GM19240 (cell line): ENCODE results near the gene RAB3A.

Source experiments
- DNase-seq: peaks from one replicate; pipeline ENCODE4 v3.0.0; 2011; ENCODE audit warnings: low spot score; ENCODE audit not compliant: insufficient read length

The RAB3A gene, protein sequence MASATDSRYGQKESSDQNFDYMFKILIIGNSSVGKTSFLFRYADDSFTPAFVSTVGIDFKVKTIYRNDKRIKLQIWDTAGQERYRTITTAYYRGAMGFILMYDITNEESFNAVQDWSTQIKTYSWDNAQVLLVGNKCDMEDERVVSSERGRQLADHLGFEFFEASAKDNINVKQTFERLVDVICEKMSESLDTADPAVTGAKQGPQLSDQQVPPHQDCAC

DNA sequence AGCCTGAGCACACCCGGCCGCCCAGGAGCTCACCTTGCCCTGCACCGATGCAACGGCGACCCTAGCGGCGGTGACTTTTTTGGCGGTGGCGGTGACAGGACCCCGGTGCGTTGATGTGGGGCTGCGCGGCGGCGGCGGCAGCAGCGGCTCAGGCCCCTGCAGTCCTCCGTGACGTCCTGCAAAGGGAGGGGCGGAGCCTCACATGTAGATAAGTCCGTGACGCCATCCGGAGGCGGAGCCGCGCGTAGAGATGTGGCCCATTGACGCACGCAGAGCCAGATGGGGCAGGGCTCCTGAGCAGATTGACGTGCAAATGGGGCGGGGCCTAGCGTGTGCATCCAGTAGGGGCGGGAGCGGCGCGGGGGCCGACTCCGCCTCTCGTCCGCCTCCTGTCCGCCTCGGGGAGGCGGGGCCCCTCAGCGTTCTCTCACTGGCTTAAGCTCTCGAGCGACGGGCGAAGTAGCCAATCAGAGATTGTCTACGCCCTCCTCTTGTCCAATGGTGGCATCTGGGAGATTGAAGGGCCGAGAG is at the start of gene RAB3A:
Gene RAB3A, minus strand, starts transcription at position 180 of the 531 bp plus-strand sequence. CDS start 1,302 bp downstream, outside the sequence.
- peak; percentile 99 for DNase-seq

DNA sequence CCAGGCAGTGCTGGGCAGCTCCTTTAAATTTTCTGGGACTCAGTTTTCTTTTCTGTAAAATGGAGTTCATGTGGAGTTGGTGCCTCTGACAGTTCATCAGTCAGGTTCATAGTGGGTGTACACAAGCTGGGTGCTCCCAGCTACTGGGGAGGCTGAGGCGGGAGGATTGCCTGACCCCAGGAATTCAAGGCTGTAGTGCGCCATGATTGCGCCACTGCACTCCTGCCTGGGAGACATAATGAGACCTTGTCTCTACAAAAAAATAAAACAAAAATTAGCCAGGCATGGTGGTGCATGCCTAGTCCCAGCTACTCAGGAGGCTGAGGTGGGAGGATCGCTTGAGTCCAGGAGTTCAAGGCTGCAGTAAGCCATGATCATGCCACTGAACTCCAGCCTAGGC is 49.3 kb upstream of the RAB3A start:
- no peak for DNase-seq

DNA sequence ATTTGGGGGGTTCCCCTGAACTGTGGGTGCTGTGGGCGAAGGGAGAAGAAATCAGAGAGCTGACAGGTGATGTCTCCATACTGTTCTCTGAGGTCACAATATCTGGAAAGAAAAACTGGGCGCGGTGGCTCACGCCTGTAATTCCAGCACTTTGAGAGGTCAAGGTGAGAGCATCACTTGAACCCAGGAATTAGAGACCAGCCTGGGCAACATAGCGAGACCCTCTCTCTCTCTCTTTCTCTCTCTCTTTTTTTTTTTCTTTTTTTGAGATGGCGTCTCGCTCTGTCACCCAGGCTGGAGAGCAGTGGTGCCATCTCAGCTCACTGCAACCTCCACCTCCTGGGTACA is 48.5 kb upstream of the RAB3A start:
- DNase-seq, result no peak

DNA sequence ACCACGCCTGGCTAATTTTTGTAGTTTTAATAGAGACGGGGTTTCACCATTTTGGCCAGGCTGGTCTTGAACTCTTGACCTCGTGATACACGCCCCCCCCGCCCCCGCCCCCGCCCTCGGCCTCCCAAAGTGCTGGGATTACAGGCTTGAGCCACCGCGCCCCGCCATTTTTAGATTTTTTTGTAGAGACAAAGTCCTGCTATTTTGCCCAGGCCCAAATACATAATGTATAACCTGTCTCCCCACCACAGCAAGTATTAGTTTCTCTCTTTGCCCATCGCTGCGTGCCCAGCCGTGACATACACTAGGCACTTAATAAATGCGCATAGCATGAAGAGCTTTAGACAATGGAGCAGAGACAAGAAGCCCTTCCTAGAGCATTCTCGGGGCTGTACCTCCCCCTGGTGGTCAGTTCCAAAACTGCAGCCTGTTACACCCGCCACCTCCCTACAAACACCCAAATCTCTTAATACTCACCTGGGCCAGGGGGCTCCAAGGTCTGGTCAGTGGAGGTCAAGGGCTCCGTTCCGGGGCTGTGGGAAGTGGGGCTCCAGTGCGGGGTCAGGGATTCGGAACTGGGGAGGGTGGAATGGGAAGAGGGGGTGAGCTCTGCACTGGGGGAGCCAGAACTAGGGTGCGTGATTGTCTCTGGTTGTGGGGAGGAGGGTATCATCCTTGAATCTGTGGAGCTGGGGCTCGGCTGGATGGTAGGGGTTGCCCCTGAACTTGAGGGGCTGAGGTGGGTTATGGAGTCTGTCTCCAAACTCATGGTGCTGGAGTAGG is 47.9 kb upstream of the RAB3A start:
- peak; percentile 76 for DNase-seq

DNA sequence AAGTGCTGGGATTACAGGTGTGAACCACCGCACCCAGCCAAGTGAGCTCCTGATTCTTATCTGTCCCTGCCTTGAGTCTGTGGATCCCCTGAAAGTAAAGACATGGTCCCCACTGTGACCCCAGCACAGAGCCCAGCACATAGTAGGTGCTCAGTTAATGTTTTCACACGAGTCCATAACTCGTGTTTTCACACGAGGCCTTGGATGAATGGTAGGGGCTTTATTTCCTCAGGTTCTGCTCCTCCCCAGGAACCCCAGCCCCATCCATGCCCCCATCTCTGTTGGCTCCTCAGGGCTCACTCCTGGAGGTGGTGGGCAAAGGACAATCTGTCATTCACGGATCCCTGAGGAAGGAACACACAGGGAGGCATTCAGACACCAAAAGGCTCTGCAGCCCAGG is 46.0 kb upstream of the RAB3A start:
- DNase-seq, result no peak

DNA sequence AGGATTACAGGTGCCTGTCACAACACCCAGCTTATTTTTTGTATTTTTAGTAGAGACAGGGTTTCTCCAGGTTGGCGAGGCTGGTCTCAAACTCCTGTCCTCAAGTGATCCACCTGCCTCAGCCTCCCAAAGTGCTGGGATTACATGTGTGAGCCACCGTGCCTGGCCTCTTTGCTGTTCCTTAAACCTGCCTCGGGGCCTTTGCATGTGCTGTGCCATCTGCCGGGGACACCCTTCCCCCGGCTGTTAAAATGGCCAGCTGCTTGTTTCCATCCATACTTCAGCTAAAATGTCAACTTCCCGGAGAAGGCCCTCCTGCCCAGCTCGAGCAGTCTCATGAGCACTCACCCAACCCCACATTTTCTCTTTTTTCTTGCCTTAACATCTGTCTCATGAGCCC is 41.5 kb upstream of the RAB3A start:
- no peak for DNase-seq

DNA sequence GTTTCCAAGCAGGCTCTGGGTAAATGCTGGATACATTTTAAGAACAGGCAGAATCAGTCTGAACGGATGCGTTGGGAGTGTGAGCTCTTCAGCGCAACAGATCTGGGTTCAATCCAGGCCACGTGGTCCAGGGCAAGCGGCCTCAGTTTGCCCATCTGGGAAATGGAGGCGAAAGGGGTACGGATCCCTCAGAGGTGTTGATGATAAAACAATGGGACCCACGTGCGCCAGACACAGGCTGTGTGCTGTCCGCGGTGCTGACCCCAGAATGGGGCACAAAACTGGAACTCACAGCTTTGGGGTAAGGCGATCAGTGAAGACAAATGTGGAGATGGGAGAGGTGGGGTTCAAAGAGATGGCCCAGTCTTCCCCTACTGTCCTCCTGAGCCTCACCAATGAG is 35.5 kb upstream of the RAB3A start:
- DNase-seq, result no peak

DNA sequence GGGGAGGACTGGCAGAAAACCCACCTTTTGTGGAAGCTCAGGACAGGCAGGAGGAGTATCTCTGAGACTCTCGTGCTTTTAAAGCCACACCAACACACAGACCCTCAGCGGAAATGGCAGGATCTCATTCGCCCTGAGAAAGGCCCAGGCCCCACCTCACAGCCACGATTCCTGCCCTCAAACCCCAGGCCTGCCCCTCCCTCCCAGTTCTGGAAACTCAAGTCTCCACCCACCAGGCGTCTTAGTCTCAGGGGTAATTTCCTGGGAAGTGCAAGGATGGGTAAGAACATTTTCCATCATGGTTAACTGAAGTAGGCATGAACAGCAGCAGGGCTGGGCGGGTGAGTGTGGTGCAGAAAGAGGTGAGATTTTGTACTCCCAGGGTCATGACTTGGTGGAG is 30.4 kb upstream of the RAB3A start:
- no peak for DNase-seq

DNA sequence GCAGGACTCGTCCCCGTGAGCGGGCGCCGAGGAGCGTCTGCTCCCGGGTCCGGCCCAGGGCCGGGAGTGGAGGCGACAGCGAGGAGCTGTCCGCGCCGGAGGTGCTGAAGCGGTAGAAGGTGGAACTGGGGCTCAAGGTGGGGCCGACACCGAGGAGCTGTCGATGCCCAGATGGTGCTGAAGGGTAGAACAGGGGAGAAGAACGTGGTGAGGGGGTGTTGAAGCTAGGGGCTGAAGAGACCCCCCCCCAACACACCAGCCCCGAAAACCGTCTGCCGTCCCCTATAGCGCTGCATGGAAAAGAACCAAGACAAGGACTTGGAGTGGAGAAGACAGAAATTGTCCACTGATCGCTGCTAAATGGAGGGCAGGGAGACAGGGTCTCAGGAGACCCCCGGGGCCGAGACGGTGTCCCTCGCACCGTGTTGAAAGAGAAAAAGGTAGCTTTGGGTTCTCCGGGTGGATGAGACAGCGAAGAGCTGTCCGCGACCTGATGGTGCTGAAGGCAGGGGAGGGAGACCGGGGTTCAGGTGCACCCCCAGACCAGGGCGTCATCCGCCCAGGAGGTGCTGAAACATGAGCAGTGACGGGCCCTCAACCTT is 29.5 kb upstream of the RAB3A start:
- DNase-seq, result peak; percentile 47

DNA sequence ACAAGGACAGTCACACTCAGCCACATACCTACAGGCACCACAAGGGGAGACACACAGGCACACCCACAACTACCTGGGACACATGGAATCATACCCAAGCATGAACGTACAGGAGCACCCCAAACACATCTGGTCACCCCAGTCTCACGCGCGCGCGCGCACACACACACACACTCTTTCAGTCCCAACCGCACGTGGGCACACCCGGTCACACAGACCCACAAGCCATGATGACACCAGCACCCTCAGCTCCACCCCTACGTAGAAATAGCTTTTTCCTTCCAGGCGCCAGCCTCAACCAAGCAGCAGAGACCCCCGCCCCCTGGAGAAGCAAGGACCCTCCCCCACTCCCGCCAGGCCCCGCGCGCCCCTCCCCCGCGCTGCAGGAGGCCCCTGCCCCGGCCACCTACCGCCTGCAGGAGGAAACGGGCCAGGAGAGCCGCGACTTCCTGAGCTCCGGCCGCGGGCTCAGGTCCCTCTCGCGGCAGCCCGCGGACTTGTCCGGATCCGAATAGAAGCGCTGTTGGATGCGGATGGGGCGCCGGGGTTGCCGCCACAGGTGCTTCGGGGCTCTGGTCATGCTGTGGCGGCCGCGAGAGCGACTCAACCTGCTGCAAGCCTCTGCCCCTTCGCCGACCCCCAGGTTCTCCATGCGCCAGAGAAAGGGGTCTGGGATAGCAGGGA is 28.8 kb upstream of the RAB3A start:
- DNase-seq, result no peak

DNA sequence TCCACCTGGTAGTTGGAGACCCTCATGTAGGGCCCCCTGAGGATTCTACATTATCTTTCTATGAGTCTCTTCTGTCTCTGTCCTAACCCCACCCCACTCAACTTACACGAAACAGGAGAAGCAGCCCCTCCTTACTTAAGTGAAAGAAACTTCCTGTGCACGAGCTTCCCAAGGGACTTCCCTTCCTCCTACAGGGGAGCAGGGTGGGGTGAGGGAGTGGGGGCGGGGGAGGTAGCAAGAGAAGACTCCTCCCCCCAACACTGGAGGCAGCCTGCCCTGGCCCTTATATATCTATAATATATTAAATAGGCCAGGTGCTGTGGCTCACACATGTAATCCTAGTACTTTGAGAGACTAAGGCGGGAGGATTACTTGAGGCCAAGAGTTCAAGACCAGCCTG is 27.9 kb upstream of the RAB3A start:
- DNase-seq, result no peak

DNA sequence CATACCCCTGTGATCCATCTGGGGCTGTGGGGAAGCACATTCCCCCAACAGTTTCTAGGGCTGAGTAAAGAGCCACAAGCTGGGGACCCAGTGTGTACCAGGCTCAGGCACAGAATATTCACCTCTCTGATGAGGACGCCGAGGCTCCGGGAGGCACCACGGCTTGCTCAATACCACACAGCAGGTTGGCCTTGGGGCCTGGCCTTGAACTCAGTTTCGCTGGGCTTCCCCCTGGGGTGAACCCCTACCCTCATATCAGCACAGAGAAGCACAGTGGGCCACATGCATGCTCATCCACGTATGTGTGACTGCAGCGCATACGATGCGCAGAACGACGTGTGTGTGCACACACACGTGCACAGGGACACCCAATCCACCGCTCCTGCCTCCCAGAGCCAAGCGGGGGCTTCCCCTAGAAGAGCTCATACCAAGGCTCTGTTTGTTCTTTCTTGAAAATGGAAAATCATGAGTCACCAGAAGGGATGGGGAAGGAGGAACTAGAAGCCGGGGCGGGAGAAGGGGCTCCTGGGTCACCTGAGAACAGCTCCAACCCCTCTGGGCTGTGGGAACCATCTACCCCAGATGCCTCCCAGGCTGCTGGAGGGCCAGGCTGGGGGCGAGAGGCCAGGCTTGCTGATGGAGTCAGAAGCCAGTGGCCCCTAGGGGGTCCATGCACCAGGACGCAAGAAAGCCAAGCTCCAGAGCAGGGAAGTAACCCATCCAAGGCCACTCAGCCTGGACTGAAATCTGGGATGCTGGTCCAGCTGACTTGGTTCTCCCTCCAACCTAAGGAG is 27.3 kb upstream of the RAB3A start:
- no peak for DNase-seq

DNA sequence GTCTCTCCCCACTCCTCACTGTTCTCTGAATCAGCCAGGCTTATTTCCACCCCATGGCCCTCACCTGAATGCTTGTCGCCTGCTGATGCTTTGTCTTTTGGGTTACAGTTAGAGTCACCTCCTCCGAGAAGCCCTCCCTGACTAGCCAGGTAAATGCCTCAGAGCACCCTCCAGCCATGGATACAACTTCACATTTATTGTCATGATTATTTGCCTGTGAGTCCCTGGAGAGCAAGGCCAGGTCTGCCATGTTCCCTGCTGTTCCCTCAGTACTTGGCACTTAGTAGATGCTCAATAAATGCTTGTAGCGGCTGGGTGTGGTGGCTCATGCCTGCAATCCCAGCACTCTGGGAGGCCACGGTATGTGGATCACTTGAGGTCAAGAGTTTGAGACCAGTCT is 26.1 kb upstream of the RAB3A start:
- DNase-seq, result no peak

DNA sequence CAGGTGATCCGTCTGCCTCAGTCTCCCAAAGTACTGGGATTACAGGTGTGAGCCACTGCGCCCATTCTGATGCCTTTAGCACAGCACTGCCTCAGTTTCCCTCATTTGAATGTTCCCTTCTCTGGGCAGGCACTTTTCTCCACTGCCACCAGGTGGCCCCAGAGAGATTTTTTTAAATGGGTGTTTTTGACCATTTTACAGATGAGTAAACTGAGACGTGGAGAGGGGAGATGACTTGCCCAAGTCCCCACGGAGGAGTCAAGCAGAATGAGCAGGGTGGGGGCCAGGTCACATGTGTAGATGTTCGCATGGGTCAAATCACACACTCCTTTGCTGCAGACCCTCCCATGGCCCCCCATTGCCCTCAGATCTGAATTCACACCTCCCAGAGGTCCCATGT is 25.6 kb upstream of the RAB3A start:
- DNase-seq, result no peak

DNA sequence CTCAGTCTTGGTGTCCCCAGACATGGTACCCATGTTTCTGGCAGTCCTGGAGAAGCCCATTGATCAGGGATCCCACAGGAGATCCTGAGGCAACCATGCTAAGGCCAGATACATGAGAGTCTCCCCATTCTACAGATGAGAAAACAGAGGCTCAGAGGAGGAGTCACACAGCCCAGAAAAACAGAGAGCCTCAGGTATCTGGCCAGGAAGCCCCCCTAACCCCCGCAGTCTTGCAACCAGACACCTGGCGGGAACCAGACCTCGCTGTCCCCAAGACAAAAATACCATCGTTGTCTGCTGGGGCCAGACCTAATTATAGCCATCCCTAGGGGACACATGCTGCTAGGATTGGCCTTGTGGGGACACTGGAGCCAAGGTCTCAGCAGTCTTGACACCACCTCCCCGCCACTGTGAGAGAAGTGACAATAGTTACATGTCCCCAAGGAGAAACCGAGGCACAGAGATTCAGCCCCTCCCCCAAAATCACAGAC is 24.0 kb upstream of the RAB3A start:
- DNase-seq, result no peak

DNA sequence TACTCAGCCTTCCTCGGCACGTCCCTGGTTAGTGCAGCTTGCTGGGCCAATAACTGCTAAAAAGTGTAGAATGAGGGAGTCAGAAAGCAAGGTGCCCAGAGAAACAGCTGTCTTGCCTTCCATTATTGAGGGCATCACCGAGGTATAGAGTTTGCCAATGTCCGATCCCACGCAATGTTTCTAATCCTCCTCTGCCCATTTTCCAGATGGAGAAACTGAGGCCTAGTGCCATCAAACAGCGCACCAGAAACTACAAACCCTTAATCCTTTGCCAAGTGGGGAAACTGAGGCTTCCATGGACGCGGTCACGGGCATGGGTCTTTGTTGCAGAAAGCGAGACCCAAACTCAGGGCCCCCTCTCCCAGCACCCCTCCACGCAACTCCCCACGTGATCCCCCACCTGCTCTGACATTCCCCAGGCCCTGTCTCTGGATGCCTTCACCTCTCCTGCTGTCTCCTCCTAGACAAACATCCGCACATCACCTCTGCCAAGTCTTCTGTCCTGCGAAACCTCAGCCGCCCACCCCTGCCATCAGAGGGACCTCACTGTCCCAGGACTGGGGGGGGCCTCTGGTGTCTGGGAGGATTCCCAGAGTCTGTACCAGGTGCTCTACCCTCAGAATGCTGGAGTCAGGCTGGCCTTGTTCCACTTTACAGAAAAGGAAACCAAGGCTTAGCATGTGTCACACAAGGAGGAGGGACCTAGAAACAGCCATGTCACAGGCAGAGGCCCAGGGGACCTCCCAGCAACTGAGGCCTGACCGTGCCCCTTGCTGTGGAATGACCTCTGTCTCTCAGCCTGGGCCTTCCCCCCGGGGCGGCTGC is 23.3 kb upstream of the RAB3A start:
- no peak for DNase-seq

DNA sequence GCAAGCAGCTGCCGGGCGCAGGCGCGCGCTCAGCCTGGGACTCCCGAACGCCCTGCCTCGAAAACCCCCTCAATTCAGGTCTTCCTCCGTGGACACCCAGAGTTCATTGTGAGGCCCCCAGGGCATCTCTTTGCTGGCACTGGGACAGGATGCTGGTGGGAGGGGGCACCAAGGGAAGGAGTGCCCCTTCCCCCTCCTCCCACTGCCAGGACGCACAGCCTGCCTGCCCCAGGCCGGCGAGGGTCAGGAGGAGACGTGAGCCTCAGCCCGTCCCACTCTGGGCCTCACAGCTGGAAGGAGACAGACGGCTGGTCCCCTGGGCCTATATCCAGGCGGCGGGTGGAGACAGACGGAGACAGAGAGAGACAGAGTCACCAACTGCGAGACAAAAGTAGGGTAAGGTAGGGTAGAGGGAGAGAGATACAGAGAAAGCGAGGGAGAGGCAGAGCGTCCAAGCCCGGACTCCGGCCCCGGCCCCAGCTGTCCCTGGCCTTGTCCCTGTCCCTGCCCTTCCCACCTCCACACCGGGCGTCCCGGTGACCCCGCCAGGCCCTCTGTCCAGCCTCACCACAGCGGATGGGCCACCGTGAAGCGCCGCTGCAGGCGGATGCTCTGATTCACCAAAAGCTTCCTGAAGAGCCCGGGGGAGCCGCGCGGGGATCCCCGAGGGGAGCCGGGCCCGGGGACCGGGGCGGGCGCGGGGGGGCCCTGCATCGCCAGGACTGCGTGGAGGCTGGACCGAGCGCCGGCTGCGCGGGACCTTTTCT is 22.0 kb upstream of the RAB3A start, which contains the start of gene PDE4C:
Gene PDE4C, minus strand, starts transcription at position 737 of the 767 bp plus-strand sequence. Its CDS starts 23 bp downstream, at position 714.
- DNase-seq, result no peak

DNA sequence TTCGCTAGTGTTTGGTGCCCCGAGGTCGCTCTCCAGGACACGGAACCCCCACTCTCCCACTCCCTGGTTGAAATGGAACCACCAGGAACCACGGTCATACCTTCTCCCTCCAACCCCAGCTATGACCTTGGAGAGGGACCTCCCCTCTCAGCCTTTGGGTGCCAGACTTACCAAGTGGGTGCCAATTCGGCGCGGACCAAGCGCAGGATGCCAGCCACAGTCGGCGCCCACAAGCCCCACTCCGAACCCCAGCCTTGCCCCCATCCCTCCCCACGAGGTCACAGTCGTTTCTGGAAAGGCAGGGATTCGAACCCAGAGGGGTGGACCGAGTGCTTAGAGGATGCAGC is 21.5 kb upstream of the RAB3A start:
- no peak for DNase-seq
